NCI-H2081 (cell line): ENCODE measurements around the gene L3MBTL3.

Experiments used
- DNase-seq, 2 experiments: peaks; one replicate each; lab custom pipeline; 2025; lab: John Stamatoyannopoulos, UW

The L3MBTL3 gene

GRCh38 chr6:130027948-130028347 is 9.6 kb downstream of the L3MBTL3 start:
- DNase-seq = no peak

GRCh38 chr6:130029163-130029562 is 10.8 kb downstream of the L3MBTL3 start:
- DNase-seq = no peak

- DNase-seq = no peak
Measured at GRCh38 chr6:130032758-130033340, 14.5 kb downstream of the L3MBTL3 start.

GRCh38 chr6:130033949-130034348 is 15.6 kb downstream of the L3MBTL3 start:
- DNase-seq = no peak

- no peak for DNase-seq
Measured at GRCh38 chr6:130034378-130035146, 16.2 kb downstream of the L3MBTL3 start.

- DNase-seq = no peak
Measured at GRCh38 chr6:130035211-130035610, 16.8 kb downstream of the L3MBTL3 start.

- no peak for DNase-seq
Measured at GRCh38 chr6:130037207-130037811, 18.9 kb downstream of the L3MBTL3 start.

- DNase-seq = no peak
Measured at GRCh38 chr6:130041594-130041993, 23.2 kb downstream of the L3MBTL3 start.

GRCh38 chr6:130043344-130043743 is 25.0 kb downstream of the L3MBTL3 start:
- DNase-seq = no peak

- no peak for DNase-seq
Measured at GRCh38 chr6:130045622-130046021, 27.2 kb downstream of the L3MBTL3 start.

- DNase-seq = no peak
Measured at GRCh38 chr6:130046671-130047070, 28.3 kb downstream of the L3MBTL3 start.

- no peak for DNase-seq
Measured at GRCh38 chr6:130047088-130047995, 29.0 kb downstream of the L3MBTL3 start.

- no peak for DNase-seq
Measured at GRCh38 chr6:130050230-130050629, 31.8 kb downstream of the L3MBTL3 start.

GRCh38 chr6:130054725-130055124 is 36.3 kb downstream of the L3MBTL3 start:
- DNase-seq = no peak

- no peak for DNase-seq
Measured at GRCh38 chr6:130055271-130055670, 36.9 kb downstream of the L3MBTL3 start.

GRCh38 chr6:130057495-130057894 is 39.1 kb downstream of the L3MBTL3 start:
- DNase-seq = no peak

GRCh38 chr6:130063806-130064205 is 45.4 kb downstream of the L3MBTL3 start:
- no peak for DNase-seq

GRCh38 chr6:130065609-130066156 is 47.3 kb downstream of the L3MBTL3 start:
- no peak for DNase-seq

GRCh38 chr6:130069485-130069884 is 51.1 kb downstream of the L3MBTL3 start:
- DNase-seq = no peak

GRCh38 chr6:130070326-130070725 is 51.9 kb downstream of the L3MBTL3 start:
- DNase-seq = no peak

GRCh38 chr6:130070792-130071191 is 52.4 kb downstream of the L3MBTL3 start:
- peak in 1 of 2 experiments; percentile 1 for DNase-seq

- DNase-seq = no peak
Measured at GRCh38 chr6:130075879-130076460, 57.6 kb downstream of the L3MBTL3 start.
